IPS-18c (cell line): Measurements from ENCODE around the gene KCNG2.

Experiments used
- H3K4me3 ChIP-seq: 2 replicates; pipeline ENCODE4 v1.7.0; 2013; ENCODE audit warnings: low read depth, mild to moderate bottlenecking, low read length, moderate library complexity; ENCODE audit not compliant: insufficient read depth
- H3K9me3 ChIP-seq: one replicate; pipeline ENCODE4 v1.6.1; 2013; ENCODE audit warnings: mild to moderate bottlenecking, low read length, moderate library complexity; ENCODE audit not compliant: control insufficient read depth, insufficient read depth

KCNG2 gene

DNA sequence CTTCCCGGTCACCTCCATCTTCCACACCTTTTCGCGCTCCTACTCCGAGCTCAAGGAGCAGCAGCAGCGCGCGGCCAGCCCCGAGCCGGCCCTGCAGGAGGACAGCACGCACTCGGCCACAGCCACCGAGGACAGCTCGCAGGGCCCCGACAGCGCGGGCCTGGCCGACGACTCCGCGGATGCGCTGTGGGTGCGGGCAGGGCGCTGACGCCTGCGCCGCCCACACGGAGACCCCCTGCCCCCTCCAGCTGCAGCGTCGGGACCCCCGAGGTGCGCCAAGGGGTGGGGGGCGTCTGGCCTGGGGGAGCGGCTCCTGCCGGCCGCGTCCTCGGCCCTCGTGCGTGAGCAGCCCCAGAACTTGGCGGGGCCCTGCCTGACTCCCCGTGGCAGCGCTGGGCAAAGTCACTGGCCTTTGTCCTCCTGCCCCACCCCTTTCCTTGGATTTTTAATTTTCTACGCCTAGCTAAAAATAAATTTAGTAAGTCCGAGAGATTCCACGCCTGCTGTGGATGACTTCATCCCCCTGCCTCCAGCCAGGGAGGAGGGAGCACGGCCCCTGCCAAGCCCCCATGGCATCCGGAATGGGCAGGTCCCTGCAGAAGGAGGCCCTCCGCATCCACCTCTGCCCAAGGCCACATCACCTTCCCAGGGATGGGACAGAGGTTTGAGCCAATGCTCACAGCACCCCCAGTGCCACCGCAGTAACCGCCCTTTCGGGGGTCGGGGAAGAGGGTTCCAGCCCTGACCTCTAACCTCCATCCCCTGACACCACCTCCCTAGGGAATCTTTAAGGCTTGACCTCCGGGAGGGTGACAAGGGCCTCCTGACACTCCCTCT, 102.1 kb downstream of the KCNG2 start:
- H3K9me3 ChIP-seq: peaks cover 24% of the 10 kb centered on the region

DNA sequence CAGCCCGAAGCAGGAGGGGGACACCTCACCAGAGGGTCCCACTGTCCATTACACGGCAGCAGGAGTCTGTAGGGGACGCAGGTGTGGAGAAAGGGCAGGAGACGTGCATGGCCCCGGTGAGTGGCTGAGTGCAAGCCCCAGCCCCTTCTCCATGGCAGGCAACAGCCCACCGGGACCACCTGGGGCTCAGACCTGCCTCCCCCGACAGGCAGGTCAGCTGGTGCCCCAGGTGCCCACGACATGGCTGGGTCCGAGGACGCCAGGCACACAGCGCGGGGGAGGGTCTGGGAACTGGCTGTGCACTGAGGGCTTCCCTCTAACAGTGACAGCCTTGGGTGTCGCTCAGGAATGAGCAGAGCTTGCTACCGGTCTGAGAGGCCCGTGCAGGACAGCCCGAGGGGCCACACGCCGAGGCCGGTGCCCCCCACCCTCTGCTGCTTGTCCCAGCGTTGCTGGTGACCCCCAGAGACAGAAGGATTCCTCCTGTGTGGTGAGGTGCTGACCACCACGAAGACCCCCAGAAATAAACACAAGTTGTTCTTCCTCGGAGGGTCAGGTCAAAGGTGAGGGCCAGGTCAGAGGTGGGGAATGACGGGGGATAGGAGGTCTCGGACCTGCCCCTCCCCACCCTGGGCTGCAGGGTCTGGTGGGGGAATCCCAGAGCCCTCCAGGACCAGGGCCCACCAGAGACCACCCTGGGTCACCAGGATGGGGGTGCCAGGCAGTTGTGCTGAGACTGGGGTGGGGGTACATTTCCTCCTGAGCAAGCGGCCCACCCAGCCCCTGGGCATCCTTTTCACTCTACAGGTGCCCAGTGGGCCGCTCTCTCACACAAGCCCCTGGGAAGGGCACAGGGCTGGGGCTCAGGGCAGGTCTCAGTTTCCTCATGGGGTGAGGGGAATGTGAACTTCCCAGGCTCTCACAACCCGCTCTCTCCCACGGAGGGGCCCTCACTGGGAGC, 103.2 kb downstream of the KCNG2 start:
- no peak overlapping the region for H3K4me3 ChIP-seq
- peaks cover 24% of the 10 kb centered on the region for H3K9me3 ChIP-seq

More for the DNA sequence above, 102.1 kb downstream of the KCNG2 start:
- no peak overlapping the region; the same call in 1 of the 2 replicates for H3K4me3 ChIP-seq

DNA sequence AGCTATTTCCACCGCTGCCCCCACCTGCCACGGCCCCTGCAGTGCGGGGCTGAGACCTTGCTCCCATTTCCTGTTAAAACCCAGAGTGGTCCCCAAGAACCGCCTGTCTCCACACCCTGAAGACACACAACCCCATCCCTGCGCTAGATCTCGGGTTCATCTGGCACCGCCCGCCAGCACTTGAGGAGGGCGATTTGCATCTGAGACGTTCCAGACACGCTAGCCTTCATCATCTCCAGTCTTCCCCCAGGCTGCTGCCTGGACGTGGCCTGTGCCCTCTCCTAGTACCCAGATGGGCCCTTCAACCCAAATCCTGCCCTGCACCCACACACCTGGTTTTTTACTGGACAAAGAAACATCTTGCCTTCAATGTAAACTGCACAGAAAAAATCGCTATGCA, 103.9 kb downstream of the KCNG2 start:
- Histone ChIP-seq H3K9me3 (peaks cover 24% of the 10 kb centered on the region), H3K4me3 (no peak overlapping the region)

DNA sequence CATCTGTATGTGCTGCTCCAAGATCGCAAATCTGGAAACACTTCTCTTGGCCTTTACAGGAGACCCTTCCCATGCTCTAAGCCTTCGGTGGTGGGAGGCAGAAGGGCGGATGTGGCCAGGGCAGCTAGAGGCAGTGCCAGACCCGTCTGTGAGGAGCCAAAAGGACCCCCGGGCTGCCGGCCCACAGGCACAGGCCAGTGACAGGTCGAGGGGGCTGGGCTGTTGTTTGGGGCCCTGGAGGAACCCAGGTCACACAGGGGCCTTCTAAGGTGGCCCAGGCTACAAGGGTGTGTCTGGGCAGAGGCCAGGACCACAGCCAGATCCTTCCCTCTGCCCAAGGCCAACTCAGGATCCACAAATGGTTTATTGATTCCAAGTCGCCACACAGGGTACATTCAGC, 104.3 kb downstream of the KCNG2 start:
- Histone ChIP-seq H3K4me3 (no peak overlapping the region), H3K9me3 (peaks cover 21% of the 10 kb centered on the region)

DNA sequence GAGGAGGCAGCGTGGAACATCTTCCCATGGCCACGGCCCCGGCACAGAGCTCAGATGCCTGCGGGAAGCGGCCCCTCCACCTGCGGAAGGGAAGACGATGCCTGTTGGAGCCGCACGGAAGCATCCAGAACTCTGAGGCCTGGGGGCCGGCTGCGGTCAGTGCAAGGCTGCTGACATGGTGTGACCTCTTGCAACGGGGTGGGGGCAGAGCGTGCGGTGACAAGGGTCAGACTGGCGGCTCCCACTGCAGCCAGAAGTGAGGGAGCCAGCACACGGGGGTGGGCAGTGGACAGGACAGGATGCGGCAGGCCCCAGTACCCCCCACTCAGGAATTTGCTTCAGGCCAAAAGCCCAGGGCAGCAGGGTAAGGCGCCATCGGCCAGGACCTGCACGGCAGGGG, 104.9 kb downstream of the KCNG2 start:
- Histone ChIP-seq H3K4me3 (no peak overlapping the region), H3K9me3 (peaks cover 19% of the 10 kb centered on the region)

DNA sequence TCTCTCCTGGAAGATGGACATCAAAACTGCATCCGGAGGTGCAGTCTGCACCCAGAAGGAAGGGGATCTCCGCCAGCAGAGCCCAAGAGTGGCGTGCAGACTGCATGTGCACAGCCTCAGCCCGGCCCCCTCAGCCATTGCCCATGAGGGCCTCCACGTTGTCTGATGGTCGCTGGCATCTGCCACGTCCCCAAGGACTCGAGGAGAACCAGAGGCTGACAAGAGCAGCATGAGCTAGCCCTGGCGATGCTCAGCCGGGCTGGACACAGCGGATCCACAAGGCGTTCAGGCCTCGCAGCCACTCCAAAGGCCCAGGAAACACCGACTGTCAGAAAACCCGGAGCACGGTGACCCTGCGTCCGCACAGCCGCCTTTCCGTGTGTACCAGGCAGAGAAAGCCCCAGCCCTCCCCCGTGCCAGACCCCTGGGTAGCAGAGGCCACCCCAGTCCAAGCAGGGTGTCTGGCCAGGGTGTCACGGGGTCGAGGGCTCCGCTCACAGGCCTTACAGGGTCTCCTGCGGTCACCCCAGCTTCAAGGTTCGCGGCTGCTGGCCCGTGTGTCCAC, 105.4 kb downstream of the KCNG2 start:
- no peak overlapping the region for H3K4me3 ChIP-seq
- H3K9me3 ChIP-seq: peaks cover 19% of the 10 kb centered on the region

DNA sequence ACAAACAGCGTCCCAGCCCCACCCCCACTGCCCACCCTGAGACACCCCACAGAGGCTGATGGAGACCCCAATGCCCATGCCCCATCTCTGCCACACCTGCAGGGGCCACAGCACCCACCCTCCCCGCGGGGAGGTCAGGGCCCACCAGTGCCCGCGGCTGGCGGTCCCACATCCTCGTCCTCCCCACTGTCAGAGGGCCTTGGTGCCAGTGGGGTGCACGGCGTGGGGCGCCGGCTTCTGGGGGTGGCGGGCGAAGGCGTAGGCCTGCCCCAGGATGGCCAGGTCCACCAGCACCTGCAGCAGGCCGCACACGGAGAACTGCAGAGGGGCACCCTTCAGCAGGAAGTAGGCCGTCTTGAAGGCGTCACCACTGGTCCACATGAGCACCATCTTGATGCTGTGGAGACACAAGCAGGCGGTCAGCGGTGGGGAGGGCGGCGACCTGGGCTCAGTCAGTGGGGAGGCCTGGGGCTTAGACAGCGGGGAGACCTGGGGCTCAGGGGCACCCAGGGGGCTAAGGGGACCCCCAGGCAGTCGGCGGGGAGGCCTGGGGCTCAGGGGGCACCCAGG, 106.1 kb downstream of the KCNG2 start:
- peaks cover 17% of the 10 kb centered on the region for H3K9me3 ChIP-seq
- H3K4me3 ChIP-seq: no peak overlapping the region

DNA sequence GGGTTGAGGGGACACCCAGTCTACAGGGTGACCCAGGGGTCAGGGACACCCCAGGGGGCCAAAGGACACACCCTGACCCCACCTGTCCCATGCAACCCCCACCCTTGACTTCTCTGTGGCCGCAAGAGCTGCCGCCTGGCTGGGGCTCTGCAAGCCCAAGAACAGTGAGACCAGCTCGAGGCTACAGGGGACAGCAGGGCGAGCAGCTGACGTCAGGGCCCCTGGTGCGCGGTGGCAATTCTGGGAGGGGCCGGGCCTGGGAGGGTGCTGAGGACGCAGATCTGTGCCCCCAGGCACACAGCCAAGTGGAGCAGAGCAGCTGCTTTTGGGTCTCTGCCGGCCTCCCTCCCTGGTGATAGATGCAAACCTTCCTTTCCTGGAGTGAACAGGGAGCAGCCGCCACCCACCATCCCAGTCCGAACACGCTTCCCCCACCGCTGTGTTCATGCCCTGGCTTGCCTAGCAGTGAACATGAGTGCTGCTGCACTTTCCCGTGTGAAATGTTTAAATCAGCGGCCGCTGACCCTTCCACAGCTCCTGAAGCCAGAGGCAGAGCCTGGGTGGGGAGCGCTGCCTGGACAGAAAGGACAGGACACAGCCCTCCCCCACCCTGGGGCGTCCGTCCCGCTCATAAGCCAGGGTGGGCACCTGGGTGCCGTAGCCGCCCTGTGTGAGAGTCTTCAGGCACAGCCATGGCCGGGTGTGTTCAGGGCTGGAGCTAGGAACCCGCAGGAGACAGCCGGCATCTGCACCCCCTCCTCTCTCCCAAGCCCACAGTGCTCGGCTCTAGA, 106.8 kb downstream of the KCNG2 start:
- no peak overlapping the region for H3K4me3 ChIP-seq
- H3K9me3 ChIP-seq: peaks cover 10% of the 10 kb centered on the region

DNA sequence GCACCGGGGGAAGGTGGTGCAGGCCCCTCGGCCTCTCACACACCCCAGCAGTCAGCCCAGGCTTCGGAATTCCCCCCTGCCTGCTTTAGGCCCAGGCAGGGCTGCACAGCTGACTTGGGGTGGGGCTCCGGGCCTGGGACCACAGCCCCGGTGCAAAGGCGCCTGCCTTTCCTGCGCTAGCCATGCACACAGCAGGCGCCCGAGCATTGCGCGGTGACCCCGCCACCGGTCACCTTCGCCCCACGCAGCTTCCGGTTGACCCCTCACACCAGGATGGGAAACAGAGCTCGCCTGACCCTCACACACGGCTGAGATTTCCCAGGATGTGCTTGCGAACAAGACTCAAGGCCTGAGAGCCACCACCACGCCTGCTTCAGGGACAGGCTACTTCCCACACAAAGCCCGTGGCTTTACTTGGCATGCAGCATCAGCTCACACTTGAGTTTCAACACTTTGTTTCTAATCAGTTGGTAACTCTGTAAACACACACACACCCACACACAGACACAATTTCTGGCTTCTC, 107.7 kb downstream of the KCNG2 start:
- Histone ChIP-seq H3K9me3 (peaks cover 4% of the 10 kb centered on the region), H3K4me3 (no peak overlapping the region)

DNA sequence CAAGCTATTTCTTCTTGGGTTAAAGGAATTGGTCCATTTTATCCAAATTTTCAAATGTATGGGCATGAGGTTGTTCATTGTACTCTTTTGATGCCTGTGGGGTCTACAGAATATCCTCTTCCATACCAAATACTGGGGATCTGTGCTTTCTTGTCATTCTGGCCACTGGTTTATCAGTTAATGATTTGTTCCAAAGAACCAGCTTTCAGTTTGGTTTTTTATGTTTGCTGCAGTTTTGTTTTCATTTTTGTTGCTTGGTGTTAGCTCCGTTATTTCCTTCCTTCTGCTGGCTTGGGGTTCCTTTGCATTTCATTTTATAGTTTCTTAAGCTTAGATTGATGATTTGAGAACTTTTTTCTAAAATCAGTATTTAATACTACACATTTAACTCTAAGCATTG, 108.3 kb downstream of the KCNG2 start:
- Histone ChIP-seq H3K9me3 (peaks cover 3% of the 10 kb centered on the region), H3K4me3 (no peak overlapping the region)

DNA sequence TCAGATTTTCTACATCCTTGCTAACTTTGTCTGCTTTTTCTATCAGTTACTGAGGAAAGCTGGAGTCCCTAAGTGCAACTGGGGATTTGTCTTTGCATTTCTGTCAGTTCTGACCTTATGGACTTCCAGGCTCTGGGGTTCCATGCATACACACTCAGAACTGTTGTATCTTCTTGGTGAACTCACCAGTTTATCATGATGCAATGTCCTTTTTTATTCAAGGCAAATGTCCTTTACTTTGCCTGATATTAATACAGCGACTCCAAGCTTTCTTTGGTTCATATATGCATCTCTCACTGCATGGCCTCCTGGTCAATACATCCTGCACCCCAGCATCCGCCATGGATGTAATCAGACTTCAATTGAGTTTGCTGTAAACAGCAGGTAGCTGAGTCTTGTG, 109.0 kb downstream of the KCNG2 start:
- Histone ChIP-seq H3K4me3 (no peak overlapping the region), H3K9me3 (peaks cover 2% of the 10 kb centered on the region)

DNA sequence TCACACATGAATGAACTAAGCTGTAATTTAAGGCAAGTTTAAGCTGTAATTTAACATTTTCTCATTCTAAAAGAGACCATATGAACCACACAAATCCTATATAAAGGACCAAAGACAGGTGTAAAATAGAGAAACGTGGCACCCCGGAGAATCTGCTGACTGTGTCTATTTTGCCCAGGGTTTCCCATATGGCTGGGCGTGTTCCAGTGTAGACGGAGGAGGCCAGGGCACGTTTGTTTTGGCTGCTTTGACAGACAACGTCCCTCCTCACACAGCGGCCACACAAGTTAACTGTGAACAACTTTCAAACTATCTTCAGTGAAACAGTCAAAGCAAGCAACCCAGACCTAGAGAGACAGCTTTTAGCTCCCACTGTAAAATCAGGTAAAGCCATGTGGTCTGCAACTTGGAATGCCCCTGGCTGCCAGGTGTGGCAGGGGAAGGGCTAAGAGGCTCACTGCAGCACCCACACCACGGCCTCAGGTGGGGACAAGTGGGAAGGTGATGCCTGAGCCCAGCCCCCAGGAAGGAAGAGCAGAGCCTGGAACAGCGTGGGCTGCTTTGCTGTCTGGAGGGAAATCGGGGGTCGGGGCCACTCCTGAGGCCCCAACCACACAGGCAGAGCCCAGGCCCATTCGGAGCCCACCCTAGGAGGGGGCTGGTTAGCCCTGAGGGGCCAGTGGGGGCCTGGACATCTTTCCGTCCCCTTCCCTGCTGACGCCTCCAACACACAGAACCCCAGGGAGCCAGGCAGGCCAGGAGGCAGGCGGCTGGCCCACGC, 113.0 kb downstream of the KCNG2 start:
- peaks cover 2% of the 10 kb centered on the region for H3K9me3 ChIP-seq
- H3K4me3 ChIP-seq: peak overlapping the region; percentile 24; the same call in 1 of the 2 replicates

DNA sequence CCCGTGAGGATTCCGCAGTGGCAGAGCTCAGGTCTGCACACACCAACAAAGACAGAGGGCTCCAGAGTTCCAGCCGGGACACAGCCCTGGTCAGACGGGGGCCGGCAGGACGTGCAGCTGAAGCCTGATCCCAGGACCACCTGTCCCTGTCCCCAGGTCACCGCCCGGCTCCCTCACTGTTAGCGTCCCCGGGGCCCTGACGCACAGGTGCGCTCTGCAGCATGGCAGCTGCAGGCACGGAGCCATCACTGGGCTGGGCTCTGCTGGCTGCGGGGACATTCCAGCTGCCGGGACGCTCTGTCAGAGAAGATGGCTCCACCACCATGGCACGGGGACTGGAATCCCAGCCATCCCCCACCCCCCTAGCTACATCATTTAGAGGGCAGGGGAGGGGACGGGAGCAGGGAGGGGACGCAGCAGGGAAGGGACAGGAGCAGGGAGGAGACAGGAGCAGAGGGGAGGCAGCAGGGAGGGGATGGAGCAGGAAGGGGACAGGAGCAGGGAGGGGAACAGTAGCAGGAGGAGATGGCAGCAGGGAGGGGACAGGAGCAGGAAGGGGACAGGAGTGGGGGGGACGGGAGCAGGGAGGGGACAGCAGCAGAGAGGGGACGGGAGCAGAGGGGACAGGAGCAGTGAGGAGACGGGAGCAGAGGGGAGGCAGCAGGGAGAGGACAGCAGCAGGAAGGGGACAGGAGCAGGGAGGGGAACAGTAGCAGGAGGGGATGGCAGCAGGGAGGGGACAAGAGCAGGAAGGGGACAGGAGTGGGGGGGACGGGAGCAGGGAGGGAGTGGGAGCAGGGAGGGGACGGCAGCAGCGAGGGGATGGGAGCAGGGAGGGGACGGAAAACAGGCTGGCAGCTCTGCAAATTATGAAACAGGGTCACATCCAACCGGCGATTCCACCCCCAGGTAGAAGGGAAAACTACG, 113.9 kb downstream of the KCNG2 start:
- H3K9me3 ChIP-seq: peaks cover 2% of the 10 kb centered on the region
- peak overlapping the region; percentile 24; the same call in 1 of the 2 replicates for H3K4me3 ChIP-seq

DNA sequence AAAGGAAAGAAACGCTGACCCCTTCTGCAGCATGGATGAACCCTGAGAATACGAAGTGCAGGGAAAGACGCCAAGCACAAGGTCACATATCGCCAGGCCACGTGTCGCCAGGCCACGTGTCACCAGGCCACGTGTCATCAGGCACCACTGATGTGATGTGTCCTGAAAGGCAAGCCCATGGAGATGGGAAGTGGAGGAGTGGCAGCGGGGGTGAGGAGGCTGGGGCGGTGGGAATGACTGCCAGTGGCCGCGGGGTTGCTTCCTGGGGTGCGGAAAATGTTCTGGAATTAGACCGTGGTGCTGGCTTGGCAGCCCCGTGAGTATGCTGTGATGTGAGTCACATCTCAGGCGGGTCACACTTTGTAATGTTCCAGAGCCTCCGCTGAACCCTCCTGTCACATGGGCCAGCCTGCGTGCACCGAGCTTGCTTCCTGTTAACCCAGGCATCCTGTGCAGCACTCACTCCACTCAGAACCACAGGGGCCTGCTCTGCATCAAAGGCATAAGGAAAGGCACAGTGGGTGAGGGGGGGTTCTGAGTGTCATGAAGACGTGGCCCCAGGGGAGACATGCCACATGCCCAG, 114.8 kb downstream of the KCNG2 start:
- H3K9me3 ChIP-seq: peaks cover 2% of the 10 kb centered on the region
- H3K4me3 ChIP-seq: no peak overlapping the region
